ENCODE results near the gene AMFR. TPM values are rescaled to one million over a fixed set of nuclear protein-coding genes. Genes with fewer than 3 reads are reported as not detected.

AMFR gene
- total RNA-seq, 1 experiment from 2014 or later = 89.4 TPM

DNA sequence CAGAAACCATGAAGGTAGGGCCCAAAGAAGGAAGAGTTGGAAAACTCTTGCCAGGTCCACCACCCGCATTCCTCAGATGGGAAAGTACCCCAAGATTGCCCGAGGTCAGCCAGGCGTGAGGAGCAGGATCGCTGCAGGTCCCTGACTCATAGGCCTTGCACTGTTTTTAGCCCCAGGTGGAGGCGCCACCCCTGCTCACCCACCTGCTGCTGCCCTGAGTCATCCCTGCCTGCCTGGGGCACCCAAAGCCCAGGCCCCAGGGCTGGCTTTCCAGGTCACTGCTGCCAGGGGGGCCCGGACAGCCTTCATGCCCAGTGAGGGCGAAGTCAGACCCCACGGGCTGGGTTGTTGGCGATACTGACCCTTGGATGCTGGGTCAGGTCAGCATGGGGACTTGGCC is 100.9 kb downstream of the AMFR start:
- no TSS peak for BruUV-seq (replicated peaks)
- H3K4me1 ChIP-seq (replicated peaks; ENCODE audit: insufficient read depth) = peaks cover 48% of the 10 kb centered on the region
- CTCF ChIA-PET = interaction anchor here (1.2 kb wide), 1 partner anchor 46 kb away, joined by 4 read pairs; no protein-coding TSS in a partner anchor
- H3K27ac ChIP-seq = peak overlapping the region; percentile 94
- DNase-seq = peak; percentile 95 to 97
- H3K4me2 ChIP-seq = peak overlapping the region; percentile 59
- H2AFZ ChIP-seq = no peak overlapping the region; the same call in 1 of the 2 replicates
- no peaks in the 10 kb centered on the region for H3K36me3 ChIP-seq (ENCODE audit: low read depth)
- H3K79me2 ChIP-seq (ENCODE audit: low read depth) = no peaks in the 10 kb centered on the region
- H3K9me2 ChIP-seq (ENCODE audit: insufficient read depth) = no peaks in the 10 kb centered on the region
- H3K4me3 ChIP-seq = no peak overlapping the region
- no peak for TF ChIP-seq CTCF (conservative IDR thresholded peaks at IDR 0.05)
- no peak for TF ChIP-seq EZH2 (IDR thresholded peaks at IDR 0.05; ENCODE audit: low read depth)
- H3F3A ChIP-seq (ENCODE audit: insufficient read depth, low read depth) = peaks cover 23% of the 10 kb centered on the region
- H4K20me1 ChIP-seq (ENCODE audit: insufficient read depth) = no peaks in the 10 kb centered on the region
- intact Hi-C loops (cut with micrococcal nuclease; ENCODE audit: unreplicated experiment) = loop anchor here (1.0 to 10.0 kb wide), 7 partner anchors 23 to 852 kb away; partner anchors contain the start of gene AMFR
- POLR2A ChIA-PET (ENCODE audit: unreplicated experiment) = interaction anchor here (0.6 kb wide), 2 partner anchors 31 to 226 kb away, joined by 7 read pairs; no protein-coding TSS in a partner anchor
- no peaks in the 10 kb centered on the region for H3K27me3 ChIP-seq (ENCODE audit: insufficient read depth, low read depth)
- H3K9me3 ChIP-seq (ENCODE audit: insufficient read depth, low read depth) = no peaks in the 10 kb centered on the region

- ChIA-PET POLR2A (ENCODE audit: unreplicated experiment) (no interaction called here), CTCF (interaction anchor here (0.6 kb wide), 1 partner anchor 42 kb away, joined by 3 read pairs; no protein-coding TSS in a partner anchor)
- Histone ChIP-seq H3K9me2 (ENCODE audit: insufficient read depth) (no peaks in the 10 kb centered on the region), H3K79me2 (ENCODE audit: low read depth) (no peaks in the 10 kb centered on the region), H3K4me3 (no peak overlapping the region), H4K20me1 (ENCODE audit: insufficient read depth) (no peaks in the 10 kb centered on the region), H3K9me3 (ENCODE audit: insufficient read depth, low read depth) (no peaks in the 10 kb centered on the region), H3F3A (ENCODE audit: insufficient read depth, low read depth) (peaks cover 21% of the 10 kb centered on the region), H3K27ac (no peak overlapping the region), H3K27me3 (ENCODE audit: insufficient read depth, low read depth) (no peaks in the 10 kb centered on the region), H3K4me2 (no peak overlapping the region), H3K4me1 (replicated peaks; ENCODE audit: insufficient read depth) (peaks cover 41% of the 10 kb centered on the region), H3K36me3 (ENCODE audit: low read depth) (no peaks in the 10 kb centered on the region), H2AFZ (no peak overlapping the region)
- no TSS peak for BruUV-seq (replicated peaks)
- intact Hi-C loops (cut with micrococcal nuclease; ENCODE audit: unreplicated experiment) = loop anchor here (5.0 to 10.0 kb wide), 2 partner anchors 383 to 849 kb away; no protein-coding TSS in a partner anchor
- no peak for DNase-seq
- no peak for TF ChIP-seq CTCF (conservative IDR thresholded peaks at IDR 0.05)
- no peak for TF ChIP-seq EZH2 (IDR thresholded peaks at IDR 0.05; ENCODE audit: low read depth)
Measured at GRCh38 chr16:56321571-56321970, 103.8 kb downstream of the AMFR start.

DNA sequence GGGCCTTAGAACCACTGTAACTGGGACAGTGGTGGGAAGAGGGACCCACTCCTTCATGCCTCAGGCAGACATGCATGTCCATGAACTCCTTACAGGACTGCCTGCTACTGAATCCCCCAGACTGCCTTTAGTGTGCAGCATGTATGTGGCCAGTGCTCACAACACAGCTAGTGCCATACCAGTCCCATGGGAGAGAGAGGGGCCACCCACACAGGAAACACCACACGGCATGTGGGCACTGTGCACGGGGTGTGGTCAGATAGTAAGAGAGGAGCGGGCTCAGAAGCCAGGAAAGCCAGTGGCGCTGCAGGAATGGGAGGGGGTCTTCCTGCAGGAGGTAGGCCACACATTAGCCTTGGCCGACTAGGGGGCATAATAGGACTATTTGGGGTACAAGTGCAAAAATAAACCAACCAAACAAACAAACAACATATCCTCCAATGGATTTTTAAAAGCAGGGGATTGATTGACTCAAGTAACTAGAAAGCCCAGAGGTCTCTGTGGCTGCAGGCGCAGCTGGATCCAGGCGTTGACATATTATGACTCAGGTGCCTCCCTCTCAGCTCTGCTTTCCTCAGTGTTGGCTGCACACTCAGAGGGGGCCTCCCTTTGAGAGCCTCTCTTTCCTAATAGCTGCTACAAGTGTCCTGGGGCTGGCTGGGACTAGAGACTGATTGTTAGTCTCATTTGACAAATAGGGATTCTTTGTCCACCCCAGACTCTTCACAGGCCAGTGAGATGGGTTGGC is 104.4 kb downstream of the AMFR start:
- no peak overlapping the region for H2AFZ ChIP-seq
- intact Hi-C loops (cut with micrococcal nuclease; ENCODE audit: unreplicated experiment) = loop anchor here (5.0 to 10.0 kb wide), 2 partner anchors 384 to 849 kb away; no protein-coding TSS in a partner anchor
- DNase-seq = no peak
- ChIA-PET CTCF (no interaction called here), POLR2A (ENCODE audit: unreplicated experiment) (no interaction called here)
- H3K27ac ChIP-seq = no peak overlapping the region
- H3K27me3 ChIP-seq (ENCODE audit: insufficient read depth, low read depth) = no peaks in the 10 kb centered on the region
- H4K20me1 ChIP-seq (ENCODE audit: insufficient read depth) = no peaks in the 10 kb centered on the region
- H3F3A ChIP-seq (ENCODE audit: insufficient read depth, low read depth) = peaks cover 21% of the 10 kb centered on the region
- no peaks in the 10 kb centered on the region for H3K9me3 ChIP-seq (ENCODE audit: insufficient read depth, low read depth)
- H3K4me1 ChIP-seq (replicated peaks; ENCODE audit: insufficient read depth) = peaks cover 37% of the 10 kb centered on the region
- H3K4me3 ChIP-seq = no peak overlapping the region
- H3K36me3 ChIP-seq (ENCODE audit: low read depth) = no peaks in the 10 kb centered on the region
- H3K9me2 ChIP-seq (ENCODE audit: insufficient read depth) = no peaks in the 10 kb centered on the region
- no peaks in the 10 kb centered on the region for H3K79me2 ChIP-seq (ENCODE audit: low read depth)
- BruUV-seq (replicated peaks) = no TSS peak
- no peak for TF ChIP-seq CTCF (conservative IDR thresholded peaks at IDR 0.05)
- no peak for TF ChIP-seq EZH2 (IDR thresholded peaks at IDR 0.05; ENCODE audit: low read depth)
- no peak overlapping the region for H3K4me2 ChIP-seq
